NOMO-1 (cell line): Measurements from ENCODE around the gene TLE4.
"Not testable (repeated sequence)": the region's sequence is repeated elsewhere in the genome, so short reads cannot be mapped to it uniquely, and the experiment has no call there.

Experiments used
- DNase-seq, 2 experiments: peaks; one replicate each; lab custom pipeline; 2025; ENCODE audit not compliant: unreplicated experiment in 2 of 2; lab: John Stamatoyannopoulos, UW

The TLE4 gene

GRCh38 chr9:79598562-79599345 is 27.0 kb downstream of the TLE4 start:
- DNase-seq, result no peak

DNA sequence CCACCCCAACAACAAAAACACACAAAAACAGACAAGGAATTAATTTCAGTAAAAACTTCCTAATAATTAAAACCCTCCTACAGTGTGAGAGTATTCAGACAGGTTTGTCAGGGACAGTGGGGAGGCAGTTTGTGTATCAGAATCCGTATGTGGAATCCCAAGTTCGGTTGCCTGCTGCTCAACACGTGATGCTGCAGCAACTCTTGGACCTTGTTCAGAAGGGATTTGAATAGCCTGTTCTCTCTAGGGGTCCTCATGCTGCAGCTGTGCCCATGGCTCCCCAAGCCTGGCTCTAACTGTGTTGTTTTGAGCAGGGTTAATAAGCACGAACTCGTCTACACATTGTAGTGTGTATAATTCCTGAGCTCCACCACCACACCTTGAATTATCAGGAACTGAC is 28.7 kb downstream of the TLE4 start:
- DNase-seq, result no peak

- no peak for DNase-seq
These were observed 31.6 kb downstream of the TLE4 start for GRCh38 chr9:79603222-79603920.

GRCh38 chr9:79604149-79604548 is 32.4 kb downstream of the TLE4 start:
- no peak for DNase-seq

DNA sequence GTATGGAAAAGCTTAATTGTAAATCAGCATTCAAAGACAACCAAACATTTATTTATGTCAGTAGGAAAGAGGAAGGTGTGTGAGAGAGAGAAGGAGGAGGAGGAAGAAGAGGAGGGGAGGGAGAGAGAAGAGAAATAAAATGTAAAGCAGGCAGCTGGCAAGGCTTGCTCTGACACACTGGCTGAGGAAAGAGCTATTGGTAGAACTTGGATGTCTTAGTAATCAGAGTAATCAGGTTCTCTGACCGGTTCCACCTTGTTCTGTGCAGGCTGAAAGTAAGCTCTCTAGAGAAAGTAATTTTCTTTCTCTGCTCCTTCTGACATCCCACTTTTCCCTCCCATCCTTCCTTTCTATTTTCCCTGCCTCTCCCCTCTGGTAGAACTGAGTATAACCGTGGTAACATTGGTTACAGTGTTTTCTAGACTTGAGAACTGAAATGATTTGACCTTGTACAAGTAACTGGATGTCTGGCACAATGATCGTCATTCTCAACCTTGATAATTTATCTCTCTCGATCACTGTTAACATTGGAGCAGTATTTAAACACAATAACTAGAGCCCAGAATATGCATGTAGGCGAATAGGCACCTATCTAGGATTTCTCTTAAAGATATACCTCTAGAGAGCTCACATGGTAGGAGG is 33.3 kb downstream of the TLE4 start:
- no peak for DNase-seq

GRCh38 chr9:79606529-79606928 is 34.8 kb downstream of the TLE4 start:
- DNase-seq, result not testable (repeated sequence)

DNA sequence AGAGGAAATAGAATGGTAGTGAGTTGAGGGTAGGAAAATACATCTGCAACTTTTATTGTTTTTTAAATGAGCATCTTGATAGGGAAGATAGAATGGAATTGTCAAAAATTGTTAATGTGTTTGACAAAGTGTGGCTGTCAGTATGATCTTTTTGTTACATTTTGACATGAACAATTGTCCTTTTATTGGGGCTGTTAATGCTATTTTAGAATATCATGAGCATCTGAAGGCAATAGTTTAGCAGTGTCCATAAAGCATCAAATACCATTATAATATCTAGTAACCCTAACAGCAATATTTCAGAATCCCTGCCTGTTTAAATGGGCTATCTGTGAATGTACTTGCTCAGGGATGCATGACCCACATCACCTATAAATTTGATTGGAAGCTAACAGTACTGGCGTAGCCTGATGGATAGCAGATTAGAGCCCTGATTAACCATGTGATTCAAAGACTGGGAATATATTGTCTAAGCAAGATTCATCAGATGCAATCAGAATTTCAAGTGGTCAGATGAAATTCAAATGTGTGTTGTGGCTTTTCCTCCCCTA is 37.8 kb downstream of the TLE4 start:
- DNase-seq, result no peak

DNA sequence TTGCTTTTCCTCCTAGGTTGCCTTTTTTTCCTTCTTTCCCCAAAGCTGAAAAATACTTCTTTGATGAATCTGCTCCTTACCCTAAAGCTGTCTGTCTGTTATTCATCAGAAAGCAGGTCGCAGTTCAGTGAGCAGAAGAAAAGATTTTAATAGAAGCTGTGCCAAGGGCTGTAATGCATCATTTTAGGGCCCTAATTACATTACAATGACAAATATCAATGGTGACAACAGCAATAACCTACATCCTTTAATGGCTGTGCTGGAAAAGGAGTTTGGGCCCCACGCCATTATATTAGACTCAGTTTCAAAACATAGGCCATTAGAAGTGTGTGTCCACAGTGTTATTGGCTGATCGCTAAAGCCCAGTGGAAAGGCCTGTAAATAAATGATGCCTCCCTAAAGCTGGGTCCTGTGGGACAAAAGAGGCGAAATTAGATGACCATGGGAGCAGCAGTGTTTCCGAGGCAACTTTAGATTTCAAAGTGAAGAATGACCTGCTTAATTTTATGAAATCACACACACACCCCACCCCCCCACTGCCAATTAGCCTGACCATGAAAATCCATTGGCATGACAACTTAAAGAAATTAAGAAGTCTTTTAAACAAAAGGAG is 38.4 kb downstream of the TLE4 start:
- no peak for DNase-seq

DNA sequence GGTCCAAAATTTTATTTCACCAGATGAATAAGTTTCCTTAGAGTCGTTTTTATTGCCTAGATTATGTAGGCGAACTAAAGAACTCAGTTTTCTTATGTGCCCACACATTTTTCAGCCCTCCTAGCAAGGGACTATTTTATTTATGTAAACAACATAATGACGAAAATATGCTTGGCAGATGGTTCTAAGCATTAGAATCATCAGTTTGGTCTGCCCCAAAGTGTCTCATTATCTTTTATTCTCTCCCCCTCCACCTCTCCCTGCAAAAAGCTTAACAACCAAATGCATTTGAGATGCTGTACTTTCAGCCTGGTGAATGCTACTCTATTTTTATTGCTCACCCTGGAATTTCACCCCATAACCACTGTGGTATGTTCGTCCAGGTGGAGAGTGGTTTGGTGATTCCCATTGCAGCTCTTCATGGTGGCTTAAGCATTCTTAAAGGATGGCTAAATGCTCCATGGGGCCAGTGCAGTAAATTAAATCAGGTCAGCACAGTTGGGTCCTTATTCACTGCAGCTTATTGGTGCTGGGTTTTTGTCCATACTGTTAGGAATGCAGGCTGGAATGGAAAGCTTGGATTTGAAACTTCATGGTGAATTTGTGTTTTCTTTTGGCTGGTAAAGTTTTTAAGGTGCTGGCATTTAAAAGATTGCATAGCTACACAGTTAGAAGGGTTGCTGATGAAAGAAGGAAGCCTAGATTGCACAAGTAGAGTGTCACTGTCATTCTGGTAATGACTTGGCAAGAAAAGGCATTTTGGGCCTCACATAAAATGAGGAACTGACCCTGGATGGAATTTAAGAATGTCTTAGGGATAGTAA is 39.2 kb downstream of the TLE4 start:
- peak; percentile 55 to 85 for DNase-seq

DNA sequence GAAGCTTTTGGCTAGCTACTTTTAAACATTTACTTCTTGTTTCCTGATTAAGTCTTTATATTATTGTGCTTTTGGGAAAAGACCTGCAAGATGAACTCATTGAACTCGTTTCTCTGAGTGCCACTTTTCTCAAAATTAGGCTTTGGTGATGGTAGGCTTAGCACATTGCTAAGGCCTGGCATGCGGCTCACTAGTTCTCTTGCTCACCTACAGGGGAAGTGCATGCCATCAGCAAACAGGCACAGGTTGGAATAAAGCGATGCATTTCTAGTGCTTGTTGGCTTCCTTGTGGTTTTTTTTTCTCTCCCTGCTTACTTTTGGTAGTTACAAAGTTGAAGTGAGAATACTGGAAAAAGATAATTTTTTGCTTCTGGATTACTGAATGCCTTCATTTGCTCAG is 41.4 kb downstream of the TLE4 start:
- no peak for DNase-seq

DNA sequence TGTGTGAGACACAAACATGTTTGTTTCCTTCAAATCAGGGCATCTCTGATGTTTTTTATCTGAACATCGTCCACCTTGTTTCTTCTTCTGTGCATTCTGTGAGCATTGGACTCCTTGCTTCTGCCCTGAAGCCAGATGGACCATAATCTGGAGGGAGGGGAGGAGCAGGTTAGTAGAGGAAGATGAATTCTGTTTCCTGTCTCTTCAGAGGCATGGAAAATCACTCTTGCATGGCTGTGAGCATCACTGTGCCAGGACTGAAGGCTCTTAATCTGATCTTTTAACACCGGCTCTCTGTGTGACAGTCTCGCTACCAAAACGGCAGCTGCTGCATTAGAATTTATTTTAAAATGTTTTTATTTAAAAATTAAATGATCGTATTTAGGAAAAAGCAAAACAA is 43.3 kb downstream of the TLE4 start:
- no peak for DNase-seq

DNA sequence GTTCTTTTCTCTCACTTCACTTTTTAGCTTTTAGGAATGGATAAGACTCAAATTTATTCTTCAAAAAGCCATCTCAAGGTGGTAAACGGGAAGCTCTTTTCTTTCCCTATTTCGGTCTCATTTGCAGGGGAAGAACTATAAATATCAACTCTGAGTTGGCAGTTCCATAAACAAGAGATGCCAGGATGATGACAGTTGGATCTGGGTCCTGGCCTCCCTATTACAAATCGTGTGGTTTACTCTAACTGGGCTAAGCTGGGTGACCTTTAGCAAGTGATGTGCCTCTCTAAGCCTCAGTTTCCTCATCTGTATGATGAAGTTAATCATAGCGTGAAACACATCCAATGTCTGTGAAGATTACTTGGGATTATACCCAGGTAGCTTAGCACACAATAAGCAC is 44.2 kb downstream of the TLE4 start:
- DNase-seq, result no peak

GRCh38 chr9:79616971-79617370 is 45.2 kb downstream of the TLE4 start:
- DNase-seq, result no peak

GRCh38 chr9:79617395-79617794 is 45.6 kb downstream of the TLE4 start:
- no peak for DNase-seq

- no peak for DNase-seq
These were observed 48.2 kb downstream of the TLE4 start for GRCh38 chr9:79619930-79620329.

DNA sequence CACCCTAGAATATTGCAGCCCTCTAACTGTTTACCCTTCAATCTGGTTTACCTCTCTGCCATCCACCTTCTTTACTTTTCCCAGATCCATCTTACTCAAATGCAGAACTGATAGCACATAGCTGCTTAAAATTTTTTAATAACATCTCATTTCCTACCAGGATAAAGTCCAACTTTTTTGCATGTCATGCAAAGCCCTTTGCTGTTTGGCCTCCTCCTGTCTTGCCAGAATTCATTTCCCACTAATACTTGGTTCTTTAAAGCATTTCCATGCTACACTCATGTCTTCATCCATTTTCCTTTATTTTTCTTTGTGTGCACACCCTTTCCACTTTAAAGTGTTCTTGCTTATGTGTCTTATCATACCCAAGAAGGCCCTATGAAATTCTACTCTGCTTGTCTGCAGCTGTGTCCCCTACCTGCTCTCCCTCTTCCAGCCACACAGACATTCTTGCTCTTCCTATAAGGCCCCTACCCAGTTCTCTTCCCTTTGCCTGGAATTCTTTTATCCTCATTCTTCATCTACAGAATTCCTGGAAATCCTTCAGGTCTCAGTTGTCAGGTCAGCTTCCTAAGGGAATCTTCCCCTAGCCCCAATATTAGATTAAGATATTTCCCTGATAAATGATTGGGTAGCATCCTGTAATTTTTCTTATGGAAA is 50.3 kb downstream of the TLE4 start:
- DNase-seq, result no peak

DNA sequence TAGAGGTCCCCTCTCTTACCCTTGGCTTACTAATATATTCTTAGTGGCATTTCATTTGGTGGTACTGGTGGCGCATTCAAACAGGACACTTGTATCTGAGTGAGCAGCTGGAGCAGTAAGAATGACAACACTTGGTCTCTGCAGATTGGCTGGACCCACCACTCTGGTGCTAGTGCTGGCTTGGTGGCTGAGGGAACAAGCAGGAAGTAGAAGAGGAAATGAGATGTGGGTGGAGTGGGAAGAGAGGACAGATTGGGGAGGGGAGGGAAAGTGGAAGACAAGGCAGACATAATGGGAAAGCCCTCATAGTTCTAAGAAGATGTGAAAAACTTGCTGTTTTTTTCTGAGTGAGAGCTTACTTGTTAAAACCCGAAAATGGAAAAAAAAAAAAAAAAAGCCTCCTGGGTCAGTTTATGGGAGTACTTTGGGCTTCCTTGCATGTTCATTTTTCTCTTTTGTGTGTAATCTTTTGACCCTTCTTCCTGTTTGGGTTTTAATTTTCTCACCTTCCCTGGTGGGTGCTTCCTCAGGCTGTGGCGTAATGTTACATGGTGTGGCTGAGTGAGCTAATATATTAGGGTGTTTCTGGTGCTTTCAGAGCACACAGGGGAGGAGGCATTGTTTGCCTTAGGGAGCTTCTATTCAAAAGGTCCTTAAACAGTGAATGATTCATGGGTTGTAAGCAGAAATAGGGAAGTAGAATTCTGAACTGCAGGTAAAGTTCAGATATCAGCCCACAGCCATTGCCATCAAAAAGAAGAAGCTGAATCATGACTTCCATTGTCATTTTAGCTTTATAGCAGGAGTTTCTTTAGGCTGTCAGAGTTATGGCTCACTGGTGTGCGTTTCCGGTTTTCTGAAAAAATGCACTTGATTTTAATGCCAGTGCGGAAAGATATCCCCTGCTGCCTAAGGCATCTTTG is 52.3 kb downstream of the TLE4 start:
- DNase-seq, result peak; percentile 56 to 74

DNA sequence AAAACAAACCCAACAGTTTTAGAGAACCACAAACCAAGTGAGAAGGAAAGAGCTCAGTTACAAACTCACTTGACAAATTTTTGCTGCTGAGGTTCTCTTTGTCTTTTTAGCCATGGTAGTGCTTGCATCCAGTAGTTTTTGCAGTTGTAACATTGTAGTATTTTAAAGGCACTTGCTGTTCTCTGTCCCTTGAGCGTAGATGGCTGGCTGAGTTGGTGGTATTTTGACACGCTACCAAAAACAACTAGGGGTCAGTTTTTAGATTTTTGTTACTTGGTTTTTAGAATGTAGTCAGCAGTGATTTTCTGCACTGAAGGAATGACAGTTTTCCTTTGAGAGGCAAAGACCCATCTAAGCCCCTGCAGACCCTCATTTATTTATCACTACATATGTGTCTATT is 58.0 kb downstream of the TLE4 start:
- DNase-seq, result no peak
